ENCODE measurements around the gene MRPL49.

DNA sequence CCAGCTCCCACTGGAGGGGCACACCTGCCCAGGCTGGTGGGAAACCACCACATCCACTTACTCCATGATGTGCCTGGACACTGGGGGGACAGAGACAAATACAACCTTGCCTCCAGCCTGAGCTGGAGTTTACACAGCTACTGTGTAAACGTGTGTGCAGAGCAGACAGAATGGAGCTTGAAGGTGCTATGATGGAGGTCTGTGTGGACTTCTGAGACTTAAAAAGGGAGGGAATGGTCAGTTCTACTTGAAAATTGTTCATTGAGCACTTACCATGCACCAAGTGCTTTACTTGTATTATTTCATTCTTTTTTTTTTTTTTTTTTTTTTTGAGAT, 49.5 kb upstream of the MRPL49 start:
- no peak for TF ChIP-seq POLR2A (IDR thresholded peaks at IDR 0.05)
- TF ChIP-seq, protein P1, sequence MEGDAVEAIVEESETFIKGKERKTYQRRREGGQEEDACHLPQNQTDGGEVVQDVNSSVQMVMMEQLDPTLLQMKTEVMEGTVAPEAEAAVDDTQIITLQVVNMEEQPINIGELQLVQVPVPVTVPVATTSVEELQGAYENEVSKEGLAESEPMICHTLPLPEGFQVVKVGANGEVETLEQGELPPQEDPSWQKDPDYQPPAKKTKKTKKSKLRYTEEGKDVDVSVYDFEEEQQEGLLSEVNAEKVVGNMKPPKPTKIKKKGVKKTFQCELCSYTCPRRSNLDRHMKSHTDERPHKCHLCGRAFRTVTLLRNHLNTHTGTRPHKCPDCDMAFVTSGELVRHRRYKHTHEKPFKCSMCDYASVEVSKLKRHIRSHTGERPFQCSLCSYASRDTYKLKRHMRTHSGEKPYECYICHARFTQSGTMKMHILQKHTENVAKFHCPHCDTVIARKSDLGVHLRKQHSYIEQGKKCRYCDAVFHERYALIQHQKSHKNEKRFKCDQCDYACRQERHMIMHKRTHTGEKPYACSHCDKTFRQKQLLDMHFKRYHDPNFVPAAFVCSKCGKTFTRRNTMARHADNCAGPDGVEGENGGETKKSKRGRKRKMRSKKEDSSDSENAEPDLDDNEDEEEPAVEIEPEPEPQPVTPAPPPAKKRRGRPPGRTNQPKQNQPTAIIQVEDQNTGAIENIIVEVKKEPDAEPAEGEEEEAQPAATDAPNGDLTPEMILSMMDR (IDR thresholded peaks at IDR 0.05): no peak
